SK-N-SH treated with all-trans-retinoic acid at 6 μM for 48 hours (cell line): ENCODE data around the gene FBLN2.

ENCODE experiments used
- CSDC2 ChIP-seq: fragments of 250-450 bp; sonication (Bioruptor Pico); IDR thresholded peaks from 2 replicates; pipeline ENCODE4 v1.5.0; 2020; ENCODE audit warnings: mild to moderate bottlenecking, moderate library complexity
- OSR1 ChIP-seq: fragments of 250-450 bp; sonication (Bioruptor Pico); IDR thresholded peaks from 2 replicates; pipeline ENCODE4 v1.8.0; 2022; ENCODE audit warnings: moderate library complexity, mild to moderate bottlenecking, inconsistent platforms
- ZFP3 ChIP-seq: fragments of 250-450 bp; sonication (Bioruptor Pico); IDR thresholded peaks from 2 replicates; pipeline ENCODE4 v1.5.0; 2020; ENCODE audit warnings: mild to moderate bottlenecking, moderate library complexity

DNA sequence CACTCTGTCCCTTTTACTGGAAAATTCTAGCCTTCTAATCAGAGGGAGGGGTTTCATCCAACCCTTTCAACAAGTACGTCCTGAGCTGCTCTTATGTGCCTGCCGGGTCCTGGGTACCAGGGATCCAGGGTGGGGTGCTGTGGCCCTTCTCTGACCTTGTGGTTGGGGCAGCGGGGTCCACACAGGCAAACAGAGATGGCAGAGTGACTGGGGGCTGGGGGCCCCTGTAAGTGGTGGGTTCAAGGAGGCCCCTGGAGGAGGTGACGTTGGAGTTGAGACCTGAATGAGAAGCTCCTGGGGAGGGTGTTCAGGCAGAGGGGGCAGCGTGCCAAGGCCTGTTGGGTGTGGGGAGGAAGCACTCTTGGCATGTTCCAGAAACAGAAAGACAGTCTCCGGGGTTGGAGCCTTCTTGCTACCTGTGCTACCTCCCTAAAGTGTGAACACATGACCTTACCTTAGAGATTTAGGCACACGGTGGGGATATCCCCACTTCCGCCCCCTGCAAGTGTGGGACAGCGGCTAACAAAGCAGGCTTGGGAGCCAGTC, 78.1 kb downstream of the FBLN2 start:
- TF ChIP-seq ZFP3 (CRISPR knock-in tag) (no peak), OSR1 (no peak), CSDC2 (no peak)
